Subcutaneous abdominal adipose tissue (tissue), 5 donors: ENCODE results near the gene EPS15.
A peak's percentile ranks its signal among the peaks of the same experiment; 100 is the strongest.
"Not testable (repeated sequence)": the region's sequence is repeated elsewhere in the genome, so short reads cannot be mapped to it uniquely, and the experiment has no call there.

Experiments used
- H3K27ac ChIP-seq: one replicate; pipeline ENCODE4 v1.7.0; 2013; ENCODE audit warnings: low read depth, mild to moderate bottlenecking, inconsistent platforms, low read length, moderate library complexity
- H3K27me3 ChIP-seq, 5 donors: one replicate each; pipeline ENCODE4 v1.7.0; 2013; ENCODE audit warnings: low read length in 5 of 5, inconsistent platforms in 1 of 5; ENCODE audit not compliant: control insufficient read depth in 5 of 5, insufficient read depth in 4 of 5
- H3K36me3 ChIP-seq, 5 donors: one replicate each; pipeline ENCODE4 v1.7.0; 2013; ENCODE audit warnings: low read length in 5 of 5; ENCODE audit not compliant: control insufficient read depth in 5 of 5, insufficient read depth in 5 of 5
- H3K4me1 ChIP-seq, 5 donors: one replicate each; pipeline ENCODE4 v1.7.0; 2013; ENCODE audit warnings: low read length in 5 of 5, mild to moderate bottlenecking in 3 of 5, moderate library complexity in 1 of 5; ENCODE audit not compliant: control insufficient read depth in 5 of 5, insufficient read depth in 5 of 5
- H3K4me3 ChIP-seq, 5 donors: one replicate each; pipeline ENCODE4 v1.7.0; 2013; ENCODE audit warnings: low read length in 5 of 5, low read depth in 1 of 5
- H3K9ac ChIP-seq, 5 donors: one replicate each; pipeline ENCODE4 v1.7.0; 2013; ENCODE audit warnings: low read length in 5 of 5, mild to moderate bottlenecking in 4 of 5, moderate library complexity in 3 of 5
- H3K9me3 ChIP-seq, 5 donors: one replicate each; pipeline ENCODE4 v1.7.0; 2013; ENCODE audit warnings: low read length in 5 of 5; ENCODE audit not compliant: control insufficient read depth in 5 of 5
- donor health status: healthy.
- donor health status: healthy.
- donor health status: healthy.
- donor health status: healthy.
- donor health status: healthy.

EPS15 gene

GRCh38 chr1:51484591-51484990, 34.5 kb downstream of the EPS15 start:
- peaks cover 0 to 5% (median 0%) of the 10 kb centered on the region in 5 donors for H3K36me3 ChIP-seq
- H3K27ac ChIP-seq: no peak overlapping the region
- H3K9ac ChIP-seq: no peak overlapping the region
- H3K4me1 ChIP-seq: peaks cover 0 to 29% (median 25%) of the 10 kb centered on the region in 5 donors
- H3K9me3 ChIP-seq: no peaks in the 10 kb centered on the region
- H3K27me3 ChIP-seq: no peaks in the 10 kb centered on the region
- H3K4me3 ChIP-seq: no peak overlapping the region

GRCh38 chr1:51482881-51483280, 36.2 kb downstream of the EPS15 start:
- Histone ChIP-seq H3K4me3 (no peak overlapping the region), H3K27me3 (no peaks in the 10 kb centered on the region), H3K27ac (peak overlapping the region; percentile 71), H3K9me3 (no peaks in the 10 kb centered on the region), H3K9ac (peak overlapping the region in 1 of 5 donors; percentile 24), H3K36me3 (peaks cover 0 to 5% (median 3%) of the 10 kb centered on the region in 5 donors), H3K4me1 (peaks cover 0 to 16% (median 15%) of the 10 kb centered on the region in 5 donors)

GRCh38 chr1:51474832-51475620, 44.0 kb downstream of the EPS15 start:
- H3K27ac ChIP-seq, H3K9ac ChIP-seq, H3K27me3 ChIP-seq, H3K9me3 ChIP-seq, H3K4me3 ChIP-seq: not testable (repeated sequence)
- peaks cover 0 to 17% (median 5%) of the 10 kb centered on the region in 5 donors for H3K4me1 ChIP-seq
- peaks cover 4 to 14% (median 7%) of the 10 kb centered on the region in 5 donors for H3K36me3 ChIP-seq

GRCh38 chr1:51473331-51474115, 45.5 kb downstream of the EPS15 start:
- Histone ChIP-seq H3K9me3 (no peaks in the 10 kb centered on the region), H3K9ac (no peak overlapping the region), H3K27ac (no peak overlapping the region), H3K36me3 (peaks cover 3 to 11% (median 7%) of the 10 kb centered on the region in 5 donors), H3K27me3 (no peaks in the 10 kb centered on the region), H3K4me1 (peaks cover 0 to 17% (median 5%) of the 10 kb centered on the region in 5 donors), H3K4me3 (no peak overlapping the region)

GRCh38 chr1:51472359-51472758, 46.7 kb downstream of the EPS15 start:
- H3K36me3 ChIP-seq: peaks cover 10 to 17% (median 10%) of the 10 kb centered on the region in 5 donors
- no peaks in the 10 kb centered on the region for H3K9me3 ChIP-seq
- no peak overlapping the region for H3K27ac ChIP-seq
- peak overlapping the region in 1 of 5 donors; percentile 2 for H3K9ac ChIP-seq
- H3K4me3 ChIP-seq: no peak overlapping the region
- peaks cover 0 to 17% (median 5%) of the 10 kb centered on the region in 5 donors for H3K4me1 ChIP-seq
- no peaks in the 10 kb centered on the region for H3K27me3 ChIP-seq

- Histone ChIP-seq H3K9me3 (no peaks in the 10 kb centered on the region), H3K4me3 (no peak overlapping the region), H3K27me3 (no peaks in the 10 kb centered on the region), H3K36me3 (peaks cover 10 to 27% (median 16%) of the 10 kb centered on the region in 5 donors), H3K27ac (no peak overlapping the region), H3K9ac (no peak overlapping the region), H3K4me1 (peaks cover 0 to 17% (median 5%) of the 10 kb centered on the region in 5 donors)
These were observed 49.5 kb downstream of the EPS15 start for GRCh38 chr1:51469518-51469917.

GRCh38 chr1:51464828-51465227, 54.2 kb downstream of the EPS15 start:
- H3K9ac ChIP-seq: no peak overlapping the region
- H3K36me3 ChIP-seq: peaks cover 13 to 29% (median 21%) of the 10 kb centered on the region in 5 donors
- no peak overlapping the region for H3K27ac ChIP-seq
- no peaks in the 10 kb centered on the region for H3K4me1 ChIP-seq
- H3K27me3 ChIP-seq: no peaks in the 10 kb centered on the region
- H3K9me3 ChIP-seq: no peaks in the 10 kb centered on the region
- H3K4me3 ChIP-seq: no peak overlapping the region

GRCh38 chr1:51463561-51463960, 55.5 kb downstream of the EPS15 start:
- H3K9ac ChIP-seq: no peak overlapping the region
- no peaks in the 10 kb centered on the region for H3K9me3 ChIP-seq
- H3K27ac ChIP-seq: no peak overlapping the region
- H3K4me3 ChIP-seq: no peak overlapping the region
- no peaks in the 10 kb centered on the region for H3K4me1 ChIP-seq
- no peaks in the 10 kb centered on the region for H3K27me3 ChIP-seq
- peaks cover 17 to 34% (median 20%) of the 10 kb centered on the region in 5 donors for H3K36me3 ChIP-seq

GRCh38 chr1:51462289-51462688, 56.8 kb downstream of the EPS15 start:
- not testable (repeated sequence) for H3K9ac ChIP-seq, H3K27ac ChIP-seq, H3K4me3 ChIP-seq, H3K4me1 ChIP-seq, H3K27me3 ChIP-seq, H3K9me3 ChIP-seq
- peaks cover 14 to 37% (median 17%) of the 10 kb centered on the region in 5 donors for H3K36me3 ChIP-seq

GRCh38 chr1:51454554-51454953, 64.5 kb downstream of the EPS15 start:
- peaks cover 0 to 6% (median 0%) of the 10 kb centered on the region in 5 donors for H3K4me1 ChIP-seq
- no peak overlapping the region for H3K9ac ChIP-seq

More at GRCh38 chr1:51454554-51454953, 64.5 kb downstream of the EPS15 start:
- H3K27ac ChIP-seq: no peak overlapping the region
- no peak overlapping the region for H3K4me3 ChIP-seq
- no peaks in the 10 kb centered on the region for H3K9me3 ChIP-seq
- peaks cover 4 to 21% (median 14%) of the 10 kb centered on the region in 5 donors for H3K36me3 ChIP-seq
- H3K27me3 ChIP-seq: no peaks in the 10 kb centered on the region
